NCI-H748 (cell line): ENCODE data around the gene MFSD12.
A peak's percentile ranks its signal among the peaks of the same experiment; 100 is the strongest.
"Not testable (repeated sequence)": the region's sequence is repeated elsewhere in the genome, so short reads cannot be mapped to it uniquely, and the experiment has no call there.

Experiments
- DNase-seq: peaks from one replicate; lab custom pipeline; 2025; ENCODE audit not compliant: unreplicated experiment; lab: John Stamatoyannopoulos, UW

The MFSD12 gene

DNA sequence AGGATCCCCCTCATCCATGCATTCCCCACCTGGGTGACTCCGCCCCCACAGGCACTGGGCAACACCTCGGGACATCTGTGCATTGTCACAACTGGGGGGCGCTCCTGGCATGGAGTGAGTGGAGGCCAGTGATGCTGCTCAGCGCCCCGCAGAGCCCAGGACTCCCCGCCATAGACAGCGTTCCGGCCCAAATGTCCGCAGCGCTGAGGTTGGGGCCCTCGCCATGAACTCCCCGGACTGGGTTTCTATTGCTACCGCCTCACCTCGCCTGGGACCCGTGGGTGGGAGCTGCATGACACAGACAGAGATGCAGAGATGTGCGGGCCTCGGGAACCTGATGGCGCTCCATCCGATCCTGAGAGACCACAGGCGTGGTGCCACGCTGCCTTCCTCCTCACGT is 46.7 kb downstream of the MFSD12 start:
- DNase-seq, result no peak

DNA sequence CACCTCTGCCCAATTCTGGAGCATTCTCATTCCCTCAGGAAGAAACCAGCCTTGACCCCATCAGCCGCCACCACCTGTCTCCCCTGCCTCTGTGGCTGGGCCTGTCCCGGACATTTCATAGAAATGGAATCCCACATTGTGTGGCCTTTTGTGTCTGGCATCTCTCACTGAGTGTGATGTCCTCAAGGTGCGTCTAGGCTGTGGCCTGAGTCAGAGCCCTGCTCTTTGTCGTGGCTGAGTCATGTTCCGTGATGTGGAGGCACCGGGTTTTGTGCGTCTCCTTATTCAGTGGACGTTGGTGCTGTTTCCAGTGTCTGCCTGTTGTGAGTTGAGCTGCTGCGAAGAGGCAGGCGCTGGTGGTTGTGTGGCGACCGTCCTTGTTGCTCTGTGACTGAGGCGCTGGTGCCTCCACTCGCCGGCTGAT is 47.8 kb downstream of the MFSD12 start:
- no peak for DNase-seq

GRCh38 chr19:3508771-3509535 is 48.4 kb downstream of the MFSD12 start:
- no peak for DNase-seq

DNA sequence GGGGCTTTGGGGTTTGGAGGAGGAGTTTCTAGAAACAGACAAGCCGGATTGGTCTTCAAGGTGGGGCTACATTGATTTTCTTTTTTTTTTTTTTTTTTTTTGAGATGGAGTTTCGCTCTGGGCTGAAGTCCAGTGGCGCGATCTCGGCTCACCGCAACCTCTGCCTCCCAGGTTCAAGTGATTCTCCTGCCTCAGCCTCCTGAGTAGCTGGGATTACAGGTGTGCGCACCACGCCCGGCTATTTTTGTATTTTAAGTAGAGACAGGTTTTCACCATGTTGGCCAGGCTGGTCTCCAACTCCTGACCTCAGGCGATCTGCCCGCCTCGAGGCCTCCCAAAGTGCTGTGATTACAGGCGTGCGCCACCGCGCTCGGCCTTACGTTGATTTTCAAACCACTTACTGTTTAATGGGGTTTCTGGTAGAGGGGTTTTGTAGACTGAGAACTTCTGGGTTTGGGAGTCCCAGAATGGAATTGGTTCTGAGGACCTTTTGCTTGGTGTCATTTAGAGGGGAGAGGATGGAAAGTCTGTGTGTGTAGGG is 49.2 kb downstream of the MFSD12 start:
- not testable (repeated sequence) for DNase-seq

DNA sequence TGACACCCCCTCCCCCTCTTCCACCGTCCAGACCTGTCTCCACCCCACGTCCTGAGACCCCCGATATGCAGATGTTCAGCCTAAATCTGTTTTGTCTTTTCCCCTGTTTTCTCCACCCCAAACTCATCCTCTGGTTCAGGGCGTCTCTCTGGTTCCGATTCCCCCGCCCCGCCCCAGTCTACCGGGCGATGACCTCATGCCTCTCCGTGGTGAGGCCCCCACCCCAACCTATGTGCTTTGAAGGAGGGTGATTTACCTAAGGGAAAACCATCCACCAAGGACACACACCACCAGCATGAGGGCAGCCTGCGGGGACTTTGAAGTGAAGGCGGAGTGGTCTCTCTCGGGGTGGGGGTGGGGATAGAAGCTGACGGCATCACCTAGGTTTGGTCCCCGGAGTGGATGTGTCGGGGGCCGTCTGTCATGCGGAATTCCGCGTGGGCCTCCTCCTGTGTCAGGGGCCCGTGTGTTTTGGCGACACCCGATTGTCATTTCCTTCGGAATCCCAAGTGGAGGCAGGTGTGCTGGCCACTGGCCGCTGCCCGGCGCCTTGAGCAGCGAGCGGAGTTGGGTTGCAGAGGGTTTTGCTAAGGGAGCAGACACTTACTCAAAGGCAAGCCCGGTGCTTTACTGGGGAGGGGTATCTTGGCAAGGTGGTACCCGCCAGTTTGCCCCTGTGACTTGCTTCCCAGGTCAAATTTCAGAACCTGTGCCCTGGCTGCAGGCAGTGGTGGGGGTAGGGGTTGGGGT is 49.8 kb downstream of the MFSD12 start:
- DNase-seq, result peak; percentile 17

GRCh38 chr19:3506384-3507340 is 50.7 kb downstream of the MFSD12 start:
- DNase-seq, result peak; percentile 2

DNA sequence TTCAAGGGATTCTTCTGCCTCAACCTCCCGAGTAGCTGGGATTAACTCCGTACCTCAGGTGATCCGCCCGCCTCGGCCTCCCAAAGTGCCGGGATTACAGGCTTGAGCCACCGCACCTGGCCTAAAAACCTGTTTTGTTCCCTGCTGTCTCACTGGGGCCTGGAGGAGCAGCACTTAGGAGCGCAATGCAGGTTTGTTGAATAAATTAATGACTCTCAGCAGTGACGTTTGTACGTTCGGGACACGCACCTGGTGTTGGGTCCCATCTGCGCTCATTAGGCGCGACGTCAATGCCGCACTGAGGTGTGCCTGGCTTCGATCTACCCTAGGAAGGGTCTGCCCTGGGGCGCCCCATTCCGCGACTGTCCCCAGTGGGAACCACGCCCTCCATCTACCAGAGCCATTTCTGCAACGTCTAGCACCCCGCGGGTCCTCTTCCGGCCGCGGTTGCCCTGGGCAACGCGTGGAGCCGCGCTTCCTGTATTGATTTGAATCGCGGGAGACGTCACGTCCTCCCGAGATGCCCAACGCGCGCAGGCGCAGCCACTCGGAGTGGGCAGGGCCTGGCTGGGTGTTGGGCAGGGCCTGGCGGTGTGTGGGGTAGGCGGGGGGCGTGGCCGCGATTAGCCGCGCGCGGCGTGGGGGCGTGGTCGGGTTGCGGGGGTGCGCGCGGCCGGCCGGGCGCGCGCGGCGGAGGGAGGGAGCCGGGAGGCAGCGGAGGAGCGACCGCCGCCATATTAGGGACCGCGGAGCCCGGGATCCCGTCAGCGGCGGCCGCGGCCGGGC is 51.6 kb downstream of the MFSD12 start, which contains the start of gene FZR1:
Gene FZR1, plus strand, starts transcription at position 714 of the 786 bp plus-strand sequence. CDS start 16,679 bp downstream, outside the sequence.
- peak; percentile 98 for DNase-seq

- DNase-seq, result no peak
Observed at GRCh38 chr19:3504735-3505134, 52.7 kb downstream of the MFSD12 start.

DNA sequence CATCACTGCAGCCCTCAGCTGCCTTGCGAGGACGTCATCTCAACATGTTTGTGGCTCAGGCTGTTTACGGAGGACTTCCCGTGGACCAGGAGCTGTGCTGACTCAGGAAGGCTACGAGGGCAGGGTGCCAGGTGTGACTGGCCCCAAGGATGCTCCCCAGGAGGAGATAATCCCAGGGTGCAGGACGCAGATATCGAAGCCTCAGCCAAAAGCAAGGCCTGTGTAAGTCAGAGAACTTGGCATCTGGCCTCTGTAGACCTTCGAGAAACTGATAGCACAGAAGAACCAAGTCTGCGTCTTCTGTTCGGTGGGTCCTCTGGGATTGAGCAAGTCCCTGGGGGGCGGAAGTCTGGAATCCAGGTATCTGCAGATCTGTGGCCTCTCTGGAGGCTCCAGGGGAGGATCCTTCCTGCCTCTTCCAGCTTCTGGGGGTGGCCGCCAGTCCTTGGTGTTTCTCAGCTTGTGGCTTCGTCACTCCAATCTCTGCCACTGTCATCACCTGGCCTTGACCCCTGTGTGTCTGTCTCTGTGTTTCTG is 54.3 kb downstream of the MFSD12 start:
- no peak for DNase-seq

DNA sequence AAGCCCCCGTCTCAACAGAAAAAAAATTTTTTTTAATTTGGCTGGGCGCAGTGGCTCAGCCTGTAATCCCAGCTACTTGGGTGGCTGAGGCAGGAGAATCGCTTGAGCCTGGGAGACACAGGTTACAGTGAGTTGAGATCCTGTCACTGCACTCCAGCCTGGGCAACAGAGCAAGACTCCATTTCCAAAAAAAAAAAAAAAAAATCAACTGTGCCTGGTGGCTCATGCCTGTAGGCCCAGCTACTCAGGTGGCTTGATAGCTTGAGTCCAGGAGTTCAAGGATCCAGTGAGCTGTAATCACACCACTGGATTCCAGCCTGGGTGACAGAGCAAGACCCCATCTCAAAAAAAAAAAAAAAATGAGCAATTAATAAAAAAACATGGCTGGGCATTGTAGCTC is 55.6 kb downstream of the MFSD12 start:
- DNase-seq, result no peak

DNA sequence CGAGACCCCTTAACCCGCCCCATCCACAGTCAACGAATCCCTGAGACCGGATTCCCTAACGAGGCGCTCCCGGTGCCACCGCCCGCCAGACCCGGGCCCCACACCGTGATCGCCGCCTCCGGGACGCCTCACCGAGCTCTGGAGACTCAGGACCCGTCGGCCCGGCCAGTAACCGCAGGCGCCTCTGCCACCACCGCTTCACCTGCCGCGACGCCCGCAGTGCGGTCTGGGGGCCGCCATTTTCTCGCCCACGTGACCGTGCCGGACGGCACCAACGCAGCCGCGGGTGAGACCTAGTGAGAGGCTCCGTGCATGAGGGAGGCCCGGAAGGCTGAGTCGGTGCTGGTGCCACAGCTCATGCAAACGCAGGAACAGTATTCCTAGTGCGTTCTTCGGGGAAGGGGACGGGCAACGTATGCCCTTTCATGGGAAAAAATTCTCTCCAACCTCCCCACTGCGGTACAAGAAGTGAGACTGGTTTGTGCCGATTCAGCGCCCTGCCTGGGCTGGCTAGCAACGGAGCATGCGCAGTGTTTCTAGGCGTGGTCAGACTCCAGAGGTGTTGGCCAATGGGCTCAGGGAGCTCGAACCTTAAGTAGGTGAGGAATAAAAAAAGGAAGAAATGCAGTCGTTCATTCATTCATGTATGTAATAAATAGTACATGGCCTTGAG is 56.8 kb downstream of the MFSD12 start, which contains the start of gene DOHH:
Gene DOHH, minus strand, starts transcription at position 246 of the 673 bp plus-strand sequence. CDS start 3,860 bp downstream, outside the sequence.
- DNase-seq, result peak; percentile 93

DNA sequence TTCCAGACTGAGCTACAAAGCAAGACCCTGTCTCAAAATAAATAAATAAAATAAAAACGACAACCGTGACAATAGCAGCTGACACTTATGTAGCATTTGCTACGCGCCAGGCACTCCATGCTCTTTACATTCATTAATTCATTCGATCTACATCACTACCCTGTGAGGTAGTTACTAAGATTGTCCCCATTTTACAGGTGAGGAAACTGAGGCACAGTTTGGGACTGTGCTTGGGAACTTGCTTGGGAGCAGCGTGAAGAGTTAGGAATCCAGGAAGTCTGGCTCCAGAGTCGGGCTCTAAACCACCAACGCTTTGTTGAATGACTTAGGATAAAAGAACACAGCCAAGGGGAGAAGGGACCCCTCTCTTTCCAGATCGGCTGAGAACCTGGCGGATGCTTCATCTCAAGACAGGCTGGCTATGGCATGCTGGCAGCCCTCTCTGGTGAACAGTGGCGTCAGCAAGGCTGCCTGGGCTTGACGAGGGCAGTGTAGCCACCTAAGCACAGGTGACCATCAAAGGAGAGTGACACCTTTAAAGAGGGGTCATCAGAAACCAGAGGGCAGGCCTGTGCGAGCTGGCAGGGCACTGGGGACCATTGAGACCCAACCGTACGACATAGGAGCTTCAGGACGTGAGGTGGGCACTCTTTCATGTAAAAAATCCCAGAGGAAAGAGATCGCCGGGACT is 57.5 kb downstream of the MFSD12 start:
- DNase-seq, result peak; percentile 6

GRCh38 chr19:3497757-3498520 is 59.4 kb downstream of the MFSD12 start:
- DNase-seq, result no peak

GRCh38 chr19:3496392-3497273 is 60.8 kb downstream of the MFSD12 start:
- DNase-seq, result no peak

- no peak for DNase-seq
Observed at GRCh38 chr19:3494559-3494958, 62.8 kb downstream of the MFSD12 start.
